ENCODE data around the gene MDP1. TPM values are rescaled to one million over a fixed set of nuclear protein-coding genes. Genes with fewer than 3 reads are reported as not detected.

The MDP1 gene
- total RNA-seq, 2 experiments from 2014 or later = 23.2 to 26.6 TPM

DNA sequence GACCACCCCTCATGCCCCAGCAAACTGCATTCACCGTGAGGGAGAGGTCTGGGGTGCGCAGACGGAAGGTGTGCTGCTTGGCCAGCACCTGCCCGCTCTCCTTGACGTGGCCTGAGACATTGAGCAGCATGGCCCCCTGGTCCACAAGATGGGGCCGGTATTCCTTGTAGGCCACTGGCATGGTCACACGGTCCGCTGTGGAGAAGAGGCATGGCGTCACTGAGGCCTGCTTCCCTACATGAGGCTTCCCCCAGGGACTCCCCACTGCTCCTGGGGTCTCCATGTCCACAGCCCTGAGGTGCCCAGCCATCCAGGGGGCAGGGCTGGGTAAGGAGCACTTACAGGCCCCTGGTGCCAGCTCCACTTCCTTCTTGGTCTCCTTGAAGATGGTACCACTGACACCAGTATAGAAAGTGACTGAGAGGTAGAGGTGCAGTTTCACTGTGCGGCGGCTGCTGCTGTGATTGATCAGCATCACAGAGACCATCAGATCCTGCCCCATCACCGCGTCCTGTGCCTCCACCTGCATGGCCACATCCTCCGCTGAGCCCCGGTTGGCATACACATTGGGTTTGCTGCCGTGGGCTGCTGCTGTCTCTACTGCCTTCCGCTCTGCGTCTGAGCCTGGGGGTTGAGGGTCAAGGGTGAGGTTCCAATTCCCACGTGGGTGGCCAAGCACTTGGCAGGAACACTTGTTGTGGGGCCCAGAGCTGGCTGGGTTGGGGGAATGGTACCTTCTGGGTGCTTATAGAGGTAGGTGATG is 38.9 kb upstream of the MDP1 start:
- no peak for DNase-seq (ENCODE audit: low spot score)
- Histone ChIP-seq H3K79me2 (ENCODE audit: insufficient read depth, low read depth, low read length) (no peaks in the 10 kb centered on the region), H3K9me2 (ENCODE audit: insufficient read depth, low read length) (no peaks in the 10 kb centered on the region), H3K4me1 (ENCODE audit: insufficient read depth, low read length, poor library complexity, severe bottlenecking) (no peaks in the 10 kb centered on the region), H3K27ac (ENCODE audit: low read depth, low read length, poor library complexity, severe bottlenecking) (no peak overlapping the region), H3K36me3 (ENCODE audit: insufficient read depth, low read length) (no peaks in the 10 kb centered on the region), H2AFZ (ENCODE audit: low read length) (no peak overlapping the region), H3K4me3 (ENCODE audit: low read depth, low read length, poor library complexity, severe bottlenecking) (no peak overlapping the region), H4K20me1 (ENCODE audit: insufficient read depth, low read length) (no peaks in the 10 kb centered on the region), H3K4me2 (ENCODE audit: low read length) (no peak overlapping the region), H3K9me3 (ENCODE audit: low read length) (no peaks in the 10 kb centered on the region)
- POLR2A ChIA-PET = interaction anchor here (1.4 kb wide), 1 partner anchor 12 kb away, joined by 3 read pairs; the partner anchor contains the start of gene TINF2
- CTCF ChIA-PET (ENCODE audit: unreplicated experiment) = no interaction called here
- TF ChIP-seq EZH2phosphoT487 (IDR thresholded peaks at IDR 0.05; ENCODE audit: borderline replicate concordance, low read depth, low read length) = no peak
- TF ChIP-seq, protein P1, sequence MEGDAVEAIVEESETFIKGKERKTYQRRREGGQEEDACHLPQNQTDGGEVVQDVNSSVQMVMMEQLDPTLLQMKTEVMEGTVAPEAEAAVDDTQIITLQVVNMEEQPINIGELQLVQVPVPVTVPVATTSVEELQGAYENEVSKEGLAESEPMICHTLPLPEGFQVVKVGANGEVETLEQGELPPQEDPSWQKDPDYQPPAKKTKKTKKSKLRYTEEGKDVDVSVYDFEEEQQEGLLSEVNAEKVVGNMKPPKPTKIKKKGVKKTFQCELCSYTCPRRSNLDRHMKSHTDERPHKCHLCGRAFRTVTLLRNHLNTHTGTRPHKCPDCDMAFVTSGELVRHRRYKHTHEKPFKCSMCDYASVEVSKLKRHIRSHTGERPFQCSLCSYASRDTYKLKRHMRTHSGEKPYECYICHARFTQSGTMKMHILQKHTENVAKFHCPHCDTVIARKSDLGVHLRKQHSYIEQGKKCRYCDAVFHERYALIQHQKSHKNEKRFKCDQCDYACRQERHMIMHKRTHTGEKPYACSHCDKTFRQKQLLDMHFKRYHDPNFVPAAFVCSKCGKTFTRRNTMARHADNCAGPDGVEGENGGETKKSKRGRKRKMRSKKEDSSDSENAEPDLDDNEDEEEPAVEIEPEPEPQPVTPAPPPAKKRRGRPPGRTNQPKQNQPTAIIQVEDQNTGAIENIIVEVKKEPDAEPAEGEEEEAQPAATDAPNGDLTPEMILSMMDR (conservative IDR thresholded peaks at IDR 0.05; ENCODE audit: low read length) = no peak
- BruUV-seq (replicated peaks) = no TSS peak
- intact Hi-C loops (cut with micrococcal nuclease; ENCODE audit: unreplicated experiment) = no loop called here

DNA sequence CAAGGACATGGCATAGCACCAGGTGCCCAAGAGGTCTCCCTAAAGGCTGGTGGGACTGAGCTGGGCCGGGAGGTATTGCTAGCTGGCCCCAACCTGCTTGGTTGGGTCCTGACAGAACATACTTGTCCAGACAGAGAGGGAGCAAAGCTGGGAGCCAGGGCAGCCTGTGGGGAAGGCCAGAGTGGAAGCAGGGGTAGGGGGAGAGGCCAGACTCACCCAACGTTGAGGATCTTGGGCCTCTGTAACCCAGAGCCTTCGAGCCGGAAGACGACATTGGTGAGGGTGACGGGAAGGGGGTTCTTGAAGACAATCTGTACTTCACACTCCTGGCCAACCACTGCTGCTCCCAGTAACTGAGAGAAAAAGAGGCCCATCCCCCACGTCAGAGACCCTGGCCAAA is 38.1 kb upstream of the MDP1 start:
- Histone ChIP-seq H3K27ac (ENCODE audit: low read depth, low read length, poor library complexity, severe bottlenecking) (no peak overlapping the region), H3K4me2 (ENCODE audit: low read length) (no peak overlapping the region), H2AFZ (ENCODE audit: low read length) (no peak overlapping the region), H3K79me2 (ENCODE audit: insufficient read depth, low read depth, low read length) (no peaks in the 10 kb centered on the region), H3K9me3 (ENCODE audit: low read length) (no peaks in the 10 kb centered on the region), H3K36me3 (ENCODE audit: insufficient read depth, low read length) (no peaks in the 10 kb centered on the region), H3K4me3 (ENCODE audit: low read depth, low read length, poor library complexity, severe bottlenecking) (no peak overlapping the region), H4K20me1 (ENCODE audit: insufficient read depth, low read length) (no peaks in the 10 kb centered on the region), H3K9me2 (ENCODE audit: insufficient read depth, low read length) (no peaks in the 10 kb centered on the region), H3K4me1 (ENCODE audit: insufficient read depth, low read length, poor library complexity, severe bottlenecking) (no peaks in the 10 kb centered on the region)
- DNase-seq (ENCODE audit: low spot score) = no peak
- TF ChIP-seq, protein P1 (conservative IDR thresholded peaks at IDR 0.05; ENCODE audit: low read length) = no peak
- no peak for TF ChIP-seq EZH2phosphoT487 (IDR thresholded peaks at IDR 0.05; ENCODE audit: borderline replicate concordance, low read depth, low read length)
- POLR2A ChIA-PET = no interaction called here
- CTCF ChIA-PET (ENCODE audit: unreplicated experiment) = no interaction called here
- intact Hi-C loops (cut with micrococcal nuclease; ENCODE audit: unreplicated experiment) = no loop called here
- no TSS peak for BruUV-seq (replicated peaks)

Data from OCI-LY7 (cell line).